B cell (primary cell): ENCODE results near the gene AFG1L. TPM values are rescaled to one million over a fixed set of nuclear protein-coding genes. Genes with fewer than 3 reads are reported as not detected.

ENCODE experiments used
- ATAC-seq: fragments of 200-7000 bp; cut with Tn5 transposase; one replicate; pipeline ENCODE4 v1.10.0; 2021; ENCODE audit warnings: low read depth, mild to moderate bottlenecking, moderate number of reproducible peaks, moderate library complexity
- CTCF ChIA-PET: fragments of 350-600 bp; sonication (Branson Sonifier 250); formaldehyde crosslinking; loops from one replicate; lab custom pipeline; 2021; ENCODE audit warnings: antibody characterized with exemption, inconsistent platforms; lab: Charles Lee
- POLR2A ChIA-PET: fragments of 350-600 bp; sonication (Branson Sonifier 250); formaldehyde crosslinking; loops from one replicate; lab custom pipeline; 2021; ENCODE audit warnings: antibody characterized with exemption; lab: Charles Lee
- DNase-seq: peaks from one replicate; pipeline ENCODE4 v3.0.0; 2013
- H2AFZ ChIP-seq: 2 replicates; pipeline ENCODE4 v1.6.1; 2012; ENCODE audit warnings: mild to moderate bottlenecking, low read depth, low read length; ENCODE audit not compliant: insufficient read depth, poor library complexity, severe bottlenecking
- H3K27ac ChIP-seq, 2 donors: 1 replicate in 1 of 2; 2 replicates in 1 of 2; pipeline ENCODE4 v1.5.1; 2012 to 2013; ENCODE audit warnings: low read length in 2 of 2, mild to moderate bottlenecking in 2 of 2, moderate library complexity in 1 of 2
- H3K27me3 ChIP-seq, 4 experiments: fragments of 200-600 bp in 1 of 4; sonication (generic) in 1 of 4; replicated peaks in 1 of 4; 1 replicate in 2 of 4; 2 replicates in 2 of 4; pipeline versions ENCODE4 v1.6.1 to v1.7.0; 2013 to 2016; ENCODE audit warnings: low read length in 3 of 4, mild to moderate bottlenecking in 2 of 4, mixed read lengths in 1 of 4, moderate library complexity in 1 of 4; ENCODE audit not compliant: insufficient read depth in 4 of 4, control insufficient read depth in 3 of 4; ENCODE audit errors: control extremely low read depth in 1 of 4
- H3K36me3 ChIP-seq, 2 experiments: replicated peaks in 1 of 2; 1 replicate in 1 of 2; 2 replicates in 1 of 2; pipeline versions ENCODE4 v1.6.1 to v1.7.1; 2013; ENCODE audit warnings: low read length in 1 of 2; ENCODE audit not compliant: insufficient read depth in 2 of 2, control insufficient read depth in 1 of 2; ENCODE audit errors: control extremely low read depth in 1 of 2, extremely low read depth in 1 of 2
- H3K4me1 ChIP-seq, 2 donors: fragments of 200-600 bp in 1 of 2; sonication (generic) in 1 of 2; 1 replicate in 1 of 2; 2 replicates in 1 of 2; pipeline versions ENCODE4 v1.5.1 to v1.6.1; 2013 to 2017; ENCODE audit warnings: low read length in 2 of 2; ENCODE audit not compliant: control insufficient read depth in 2 of 2, insufficient read depth in 2 of 2
- H3K4me2 ChIP-seq: replicated peaks from 2 replicates; pipeline ENCODE3; 2012; ENCODE audit warnings: mild to moderate bottlenecking, low read depth, low read length; ENCODE audit not compliant: poor library complexity, severe bottlenecking
- H3K4me3 ChIP-seq, 5 experiments: fragments of 200-600 bp in 1 of 5; sonication (generic) in 1 of 5; 1 replicate in 3 of 5; 2 replicates in 2 of 5; pipeline versions ENCODE4 v1.5.1 to v1.7.0; 2011 to 2016; ENCODE audit warnings: low read length in 4 of 5, mild to moderate bottlenecking in 4 of 5, low read depth in 2 of 5, control low read depth in 1 of 5, moderate library complexity in 1 of 5; ENCODE audit not compliant: insufficient read depth in 1 of 5; ENCODE audit errors: control extremely low read depth in 1 of 5, extremely low read depth in 1 of 5
- H3K79me2 ChIP-seq: fragments of 200-600 bp; sonication (generic); one replicate; pipeline ENCODE4 v1.6.0; 2016; ENCODE audit warnings: low read length; ENCODE audit not compliant: control insufficient read depth, insufficient read depth
- H3K9ac ChIP-seq: fragments of 200-600 bp; sonication (generic); 2 replicates; pipeline ENCODE4 v1.6.1; 2017; ENCODE audit warnings: mild to moderate bottlenecking, low read length, moderate library complexity
- H3K9me3 ChIP-seq, 3 donors: one replicate each; pipeline versions ENCODE4 v1.6.1 to v1.7.1; 2013; ENCODE audit warnings: low read length in 2 of 3; ENCODE audit not compliant: control insufficient read depth in 2 of 3, insufficient read depth in 1 of 3; ENCODE audit errors: control extremely low read depth in 1 of 3
- H4K20me1 ChIP-seq: 2 replicates; pipeline ENCODE4 v1.6.0; 2012; ENCODE audit warnings: mild to moderate bottlenecking, low read length; ENCODE audit not compliant: insufficient read depth, control insufficient read depth, poor library complexity, severe bottlenecking
- H3K27ac Mint-ChIP-seq: one replicate; pipeline ENCODE4 v1.8.0; 2021; ENCODE audit warnings: mixed read lengths
- H3K27me3 Mint-ChIP-seq: one replicate; pipeline ENCODE4 v1.8.0; 2021; ENCODE audit warnings: mixed read lengths
- H3K4me1 Mint-ChIP-seq: one replicate; pipeline ENCODE4 v1.8.0; 2021; ENCODE audit warnings: mixed read lengths
- H3K4me3 Mint-ChIP-seq: one replicate; pipeline ENCODE4 v1.8.0; 2021; ENCODE audit warnings: mixed read lengths
- H3K9me3 Mint-ChIP-seq: one replicate; pipeline ENCODE4 v1.8.0; 2022; ENCODE audit warnings: mixed read lengths; ENCODE audit not compliant: insufficient read depth
- EZH2 ChIP-seq: IDR thresholded peaks from 2 replicates; pipeline ENCODE4 v1.6.1; 2012; ENCODE audit warnings: borderline replicate concordance, low read depth, mild to moderate bottlenecking, moderate library complexity, low read length; ENCODE audit not compliant: insufficient read depth, poor library complexity, severe bottlenecking
- WGBS: methylation state at CpG from one replicate; pipeline ENCODE4 v1.1.5; 2013; ENCODE audit warnings: missing lambda C conversion rate; ENCODE audit not compliant: insufficient coverage; 5-methylcytosine and 5-hydroxymethylcytosine counted together
- intact Hi-C: fragments of 100-400 bp; cut with micrococcal nuclease; formaldehyde crosslinking; loops from one replicate; pipeline ENCODE4 v1.10.0; 2022
- polyA plus RNA-seq: library from polyadenylated mRNA; depleted of rRNA; stranded (reverse); fragments of >200 nt; gene quantifications from 2 replicates; pipeline ENCODE4 v1.2.3, GENCODE V29; 2012
- total RNA-seq, 2 donors: library from RNA; stranded (reverse); fragments of 120-200 nt in 1 of 2; gene quantifications; 1 replicate in 1 of 2; 2 replicates in 1 of 2; pipeline versions ENCODE4 v1.2.3 to v1.2.4, GENCODE V29; 2013 to 2022
- TF ChIP-seq, protein P1 (sequence below): fragments of 200-600 bp; IDR thresholded peaks from one replicate; pipeline ENCODE4 v1.8.0; 2022; ENCODE audit warnings: antibody characterized with exemption, mild to moderate bottlenecking

The AFG1L gene
- total and polyA plus RNA-seq, 2 donors (not counting 1 experiment from before 2014, with no cell fraction given) = 1.8 to 14.2 TPM

DNA sequence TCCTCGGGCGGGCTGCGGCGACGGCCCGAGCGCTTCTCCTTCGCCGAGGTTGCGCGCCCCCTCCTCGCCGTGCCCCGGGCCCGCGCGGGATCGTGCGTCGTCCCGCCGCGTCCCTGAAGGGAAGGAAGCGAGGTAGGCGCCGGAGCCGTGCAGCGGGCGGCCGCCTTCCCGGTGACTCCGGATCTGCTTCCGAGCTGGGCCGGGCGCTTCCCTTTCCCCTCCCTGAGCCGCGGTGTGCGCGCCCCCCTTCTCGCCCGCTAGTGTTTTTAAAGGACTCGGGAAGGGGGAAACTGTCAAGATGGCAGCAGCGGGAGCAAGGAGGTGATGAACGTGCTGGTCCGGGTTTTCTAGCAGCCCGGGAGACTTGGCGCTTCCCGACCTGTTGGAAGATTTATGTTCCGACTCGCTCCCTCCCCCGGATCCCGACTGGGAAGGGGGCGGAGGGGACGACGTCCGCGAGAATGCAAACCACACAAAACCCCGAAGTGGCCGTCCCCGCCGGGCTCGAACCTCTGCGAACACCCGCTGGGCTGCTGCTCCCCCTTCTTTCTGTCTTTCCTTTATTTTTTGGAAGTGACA, 265.1 kb downstream of the AFG1L start:
- ATAC-seq = peak; percentile 0
- intact Hi-C loops = loop anchor here (2.0 to 5.0 kb wide), 3 partner anchors 342 to 735 kb away; partner anchors contain the start of gene SCML4
- POLR2A ChIA-PET = interaction anchor here (0.6 to 2.9 kb wide), 6 partner anchors 8 to 535 kb away, joined by 3 to 17 read pairs (median 4); partner anchors contain the start of genes ARMC2, CEP57L1 and SESN1

More for the DNA sequence above, 265.1 kb downstream of the AFG1L start:
- Mint-ChIP-seq H3K27me3 (peaks cover 5% of the 10 kb centered on the region), H3K27ac (peak overlapping the region; percentile 91), H3K9me3 (no peaks in the 10 kb centered on the region), H3K4me1 (peaks cover 35% of the 10 kb centered on the region), H3K4me3 (peak overlapping the region; percentile 100)
- CTCF ChIA-PET = interaction anchor here (1.5 to 3.9 kb wide), 3 partner anchors 18 to 513 kb away, joined by 4 to 14 read pairs (median 12); no protein-coding TSS in a partner anchor
- Histone ChIP-seq H3K27me3 (peaks cover 0 to 6% (median 0%) of the 10 kb centered on the region in 4 experiments), H3K9ac (peak overlapping the region; percentile 99), H3K79me2 (no peaks in the 10 kb centered on the region), H3K4me3 (peak overlapping the region; percentile 60 to 97 (median 95)), H3K27ac (peak overlapping the region; percentile 56 to 100), H3K4me1 (peaks cover 28 to 30% of the 10 kb centered on the region in 2 donors), H3K9me3 (peaks cover 0 to 9% (median 0%) of the 10 kb centered on the region in 3 donors), H3K36me3 (no peaks in the 10 kb centered on the region), H4K20me1 (peaks cover 30% of the 10 kb centered on the region), H2AFZ (peak overlapping the region; percentile 72), H3K4me2 (peak overlapping the region; percentile 99)
- TF ChIP-seq, protein P1, sequence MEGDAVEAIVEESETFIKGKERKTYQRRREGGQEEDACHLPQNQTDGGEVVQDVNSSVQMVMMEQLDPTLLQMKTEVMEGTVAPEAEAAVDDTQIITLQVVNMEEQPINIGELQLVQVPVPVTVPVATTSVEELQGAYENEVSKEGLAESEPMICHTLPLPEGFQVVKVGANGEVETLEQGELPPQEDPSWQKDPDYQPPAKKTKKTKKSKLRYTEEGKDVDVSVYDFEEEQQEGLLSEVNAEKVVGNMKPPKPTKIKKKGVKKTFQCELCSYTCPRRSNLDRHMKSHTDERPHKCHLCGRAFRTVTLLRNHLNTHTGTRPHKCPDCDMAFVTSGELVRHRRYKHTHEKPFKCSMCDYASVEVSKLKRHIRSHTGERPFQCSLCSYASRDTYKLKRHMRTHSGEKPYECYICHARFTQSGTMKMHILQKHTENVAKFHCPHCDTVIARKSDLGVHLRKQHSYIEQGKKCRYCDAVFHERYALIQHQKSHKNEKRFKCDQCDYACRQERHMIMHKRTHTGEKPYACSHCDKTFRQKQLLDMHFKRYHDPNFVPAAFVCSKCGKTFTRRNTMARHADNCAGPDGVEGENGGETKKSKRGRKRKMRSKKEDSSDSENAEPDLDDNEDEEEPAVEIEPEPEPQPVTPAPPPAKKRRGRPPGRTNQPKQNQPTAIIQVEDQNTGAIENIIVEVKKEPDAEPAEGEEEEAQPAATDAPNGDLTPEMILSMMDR = no peak
- no peak for TF ChIP-seq EZH2
- DNase-seq = no peak
- WGBS = under 1% methylated on average over 56 of the region's 64 CpGs
